ENCODE results near the gene HMCN1.
A peak's percentile ranks its signal among the peaks of the same experiment; 100 is the strongest.
"Not testable (repeated sequence)": the region's sequence is repeated elsewhere in the genome, so short reads cannot be mapped to it uniquely, and the experiment has no call there.

HMCN1 gene

DNA sequence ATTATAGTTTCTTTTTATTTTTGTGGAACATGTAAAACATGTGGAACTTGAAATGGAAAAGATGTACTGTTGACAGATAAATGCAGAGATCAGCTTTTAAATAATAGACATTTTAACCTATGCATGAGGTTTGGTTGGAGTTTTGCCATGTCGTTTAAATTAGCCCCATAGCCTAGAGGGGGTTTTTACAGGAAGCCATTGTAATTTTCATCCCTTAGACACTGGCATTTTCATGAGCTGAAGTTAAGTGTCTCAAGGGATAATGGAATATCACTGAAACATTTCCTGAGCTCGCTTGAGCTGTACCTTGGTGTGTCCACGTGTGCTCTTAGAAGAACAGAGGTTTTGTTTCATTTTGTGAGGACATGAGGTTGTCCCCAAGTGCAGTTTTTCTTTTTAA, 54.2 kb downstream of the HMCN1 start:
- no peak overlapping the region for H3K4me3 ChIP-seq (ENCODE audit: low read depth, low read length)
- TF ChIP-seq, protein P1, sequence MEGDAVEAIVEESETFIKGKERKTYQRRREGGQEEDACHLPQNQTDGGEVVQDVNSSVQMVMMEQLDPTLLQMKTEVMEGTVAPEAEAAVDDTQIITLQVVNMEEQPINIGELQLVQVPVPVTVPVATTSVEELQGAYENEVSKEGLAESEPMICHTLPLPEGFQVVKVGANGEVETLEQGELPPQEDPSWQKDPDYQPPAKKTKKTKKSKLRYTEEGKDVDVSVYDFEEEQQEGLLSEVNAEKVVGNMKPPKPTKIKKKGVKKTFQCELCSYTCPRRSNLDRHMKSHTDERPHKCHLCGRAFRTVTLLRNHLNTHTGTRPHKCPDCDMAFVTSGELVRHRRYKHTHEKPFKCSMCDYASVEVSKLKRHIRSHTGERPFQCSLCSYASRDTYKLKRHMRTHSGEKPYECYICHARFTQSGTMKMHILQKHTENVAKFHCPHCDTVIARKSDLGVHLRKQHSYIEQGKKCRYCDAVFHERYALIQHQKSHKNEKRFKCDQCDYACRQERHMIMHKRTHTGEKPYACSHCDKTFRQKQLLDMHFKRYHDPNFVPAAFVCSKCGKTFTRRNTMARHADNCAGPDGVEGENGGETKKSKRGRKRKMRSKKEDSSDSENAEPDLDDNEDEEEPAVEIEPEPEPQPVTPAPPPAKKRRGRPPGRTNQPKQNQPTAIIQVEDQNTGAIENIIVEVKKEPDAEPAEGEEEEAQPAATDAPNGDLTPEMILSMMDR (IDR thresholded peaks at IDR 0.05; ENCODE audit: insufficient read depth, low read length, missing control alignments) = no peak
- ChIA-PET CTCF (interaction anchor here (1.4 to 1.7 kb wide), 2 partner anchors 68 to 118 kb away, joined by 3 to 7 read pairs; no protein-coding TSS in a partner anchor), POLR2A (no interaction called here)
- no peak for DNase-seq (ENCODE audit: low read depth, low spot score)

DNA sequence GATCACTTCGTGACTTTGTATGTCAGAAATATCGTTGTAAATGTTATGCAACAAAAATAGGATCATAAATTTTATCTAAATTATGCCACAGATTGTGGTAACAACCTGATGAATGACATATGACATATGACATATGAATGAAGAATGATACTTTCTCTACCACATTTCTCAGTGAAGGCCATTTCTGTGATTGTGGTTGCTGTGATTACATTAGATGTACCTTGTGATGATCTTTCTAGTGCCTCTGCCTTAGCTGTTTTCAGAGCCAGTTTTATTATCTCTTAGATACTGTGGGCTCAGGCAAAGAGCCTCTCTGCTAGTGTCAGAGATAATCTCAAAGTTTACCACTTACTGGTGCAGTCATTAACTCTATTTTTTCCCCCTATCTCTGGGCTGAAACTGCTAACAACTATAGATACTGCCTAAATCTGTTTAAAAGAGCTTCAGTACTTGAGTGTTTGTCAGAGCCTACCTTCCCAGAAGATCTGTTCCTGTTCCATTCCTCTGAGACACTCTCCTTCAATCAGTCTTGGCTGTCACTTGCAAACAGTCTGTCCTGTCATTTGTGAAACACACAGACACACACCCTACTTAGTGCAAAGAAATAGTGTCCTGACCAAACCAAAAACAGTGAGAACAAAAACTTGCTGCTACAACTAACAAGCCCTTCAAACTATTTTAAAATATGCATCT, 55.5 kb downstream of the HMCN1 start:
- H3K4me3 ChIP-seq (ENCODE audit: low read depth, low read length) = no peak overlapping the region
- ChIA-PET CTCF (interaction anchor here (0.6 to 1.7 kb wide), 3 partner anchors 24 to 77 kb away, joined by 3 to 7 read pairs (median 3); no protein-coding TSS in a partner anchor), POLR2A (no interaction called here)
- TF ChIP-seq, protein P1 (IDR thresholded peaks at IDR 0.05; ENCODE audit: insufficient read depth, low read length, missing control alignments) = no peak
- DNase-seq (ENCODE audit: low read depth, low spot score) = no peak

DNA sequence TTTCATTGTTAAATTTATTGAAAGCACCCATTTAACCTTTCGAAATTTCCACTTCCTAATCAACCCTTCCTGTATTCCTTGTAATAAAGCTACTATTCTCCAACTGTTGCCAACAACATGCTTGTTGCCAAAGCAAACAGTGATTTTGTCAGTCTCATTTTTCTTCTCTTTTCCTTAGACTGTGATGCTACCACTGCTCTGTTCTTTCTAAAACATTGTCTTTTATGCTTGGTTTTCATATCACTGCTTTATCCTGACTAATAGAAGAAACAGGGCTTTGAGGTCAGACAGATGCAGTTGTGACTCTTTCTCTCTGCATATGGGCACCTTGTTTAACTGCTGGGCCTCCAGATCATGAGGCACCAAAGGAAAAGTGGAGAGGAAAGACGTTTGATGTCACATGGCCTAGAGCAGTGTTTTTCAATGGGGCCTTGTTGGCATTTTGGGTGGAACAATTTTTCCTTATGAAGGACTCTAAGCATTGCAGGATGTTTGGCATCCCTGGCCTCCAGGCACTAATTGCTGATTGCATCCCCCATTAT, 56.1 kb downstream of the HMCN1 start:
- CTCF ChIA-PET = interaction anchor here (0.6 kb wide), 1 partner anchor 76 kb away, joined by 3 read pairs; no protein-coding TSS in a partner anchor
- no peak overlapping the region for H3K4me3 ChIP-seq (ENCODE audit: low read depth, low read length)
- TF ChIP-seq, protein P1 (IDR thresholded peaks at IDR 0.05; ENCODE audit: insufficient read depth, low read length, missing control alignments) = no peak
- no peak for DNase-seq (ENCODE audit: low read depth, low spot score)
- POLR2A ChIA-PET = no interaction called here

DNA sequence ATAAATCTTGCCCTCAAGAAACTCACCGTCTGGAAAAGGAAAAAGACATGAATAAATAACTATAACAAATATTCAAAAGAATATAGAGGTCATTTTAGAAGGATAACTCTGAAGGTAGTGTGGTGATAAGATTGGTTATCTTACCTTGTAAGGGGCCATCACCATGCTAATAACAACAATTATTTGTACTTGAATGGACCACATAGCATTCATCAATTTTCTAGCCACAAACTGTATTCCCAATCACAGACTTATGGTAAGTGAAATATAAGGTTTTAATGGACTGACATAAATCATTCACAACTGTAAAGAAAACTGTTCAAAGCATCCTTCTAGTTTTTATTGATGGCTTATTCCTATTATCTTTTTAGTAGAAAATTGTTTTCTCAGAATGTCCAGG, 57.8 kb downstream of the HMCN1 start:
- no peak overlapping the region for H3K4me3 ChIP-seq (ENCODE audit: low read depth, low read length)
- CTCF ChIA-PET = no interaction called here
- no peak for DNase-seq (ENCODE audit: low read depth, low spot score)
- POLR2A ChIA-PET = no interaction called here
- TF ChIP-seq, protein P1 (IDR thresholded peaks at IDR 0.05; ENCODE audit: insufficient read depth, low read length, missing control alignments) = no peak

DNA sequence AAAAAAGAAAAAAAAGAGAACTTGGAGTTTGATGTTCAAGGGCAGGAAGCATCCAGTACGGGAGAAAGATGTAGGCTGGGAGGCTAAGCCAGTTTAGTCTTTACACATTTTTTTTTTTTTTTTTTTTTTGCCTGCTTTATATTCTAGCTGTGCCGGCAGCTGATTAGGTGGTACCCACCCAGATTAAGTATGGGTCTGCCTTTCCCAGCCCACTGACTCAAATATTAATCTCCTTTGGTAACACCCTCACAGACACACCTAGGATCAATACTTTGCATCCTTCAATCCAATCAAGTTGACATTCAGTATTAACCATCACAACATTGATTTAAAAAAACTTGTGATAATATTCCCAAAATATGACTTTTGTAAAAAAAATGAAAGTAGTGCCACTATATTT, 60.3 kb downstream of the HMCN1 start:
- POLR2A ChIA-PET = interaction anchor here (0.9 to 1.0 kb wide), 2 partner anchors 175 to 196 kb away, joined by 3 read pairs; no protein-coding TSS in a partner anchor
- CTCF ChIA-PET = not testable (repeated sequence)

DNA sequence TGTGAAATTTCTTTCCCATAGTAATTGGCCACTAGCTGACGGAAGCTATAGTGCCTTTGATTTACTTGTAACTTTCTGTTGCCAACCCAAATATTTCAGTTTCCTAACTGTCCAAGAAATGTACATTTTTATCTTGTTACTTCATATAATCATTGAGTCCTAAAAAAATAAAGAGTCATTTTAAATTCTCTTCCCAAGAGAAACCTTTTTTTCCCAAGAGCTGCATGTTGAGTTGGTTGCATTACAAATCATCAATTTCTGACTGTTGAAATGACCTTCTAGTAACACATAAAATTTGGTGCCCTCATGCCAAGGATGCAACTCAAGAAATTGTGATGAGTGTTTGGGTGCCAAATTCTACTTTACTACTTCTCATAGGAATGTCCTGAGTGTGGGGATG, 61.0 kb downstream of the HMCN1 start:
- DNase-seq (ENCODE audit: low read depth, low spot score) = peak; percentile 89
- CTCF ChIA-PET = interaction anchor here (0.8 to 1.1 kb wide), 2 partner anchors 18 to 21 kb away, joined by 3 read pairs; no protein-coding TSS in a partner anchor
- TF ChIP-seq, protein P1 (IDR thresholded peaks at IDR 0.05; ENCODE audit: insufficient read depth, low read length, missing control alignments) = no peak
- POLR2A ChIA-PET = interaction anchor here (0.8 to 1.0 kb wide), 3 partner anchors 175 to 195 kb away, joined by 3 to 4 read pairs (median 3); no protein-coding TSS in a partner anchor
- no peak overlapping the region for H3K4me3 ChIP-seq (ENCODE audit: low read depth, low read length)

More for the DNA sequence above, 60.3 kb downstream of the HMCN1 start:
- not testable (repeated sequence) for H3K4me3 ChIP-seq (ENCODE audit: low read depth, low read length); DNase-seq (ENCODE audit: low read depth, low spot score)
